ENCODE data around the gene KLLN.
"Not testable (repeated sequence)": the region's sequence is repeated elsewhere in the genome, so short reads cannot be mapped to it uniquely, and the experiment has no call there.

KLLN gene, protein sequence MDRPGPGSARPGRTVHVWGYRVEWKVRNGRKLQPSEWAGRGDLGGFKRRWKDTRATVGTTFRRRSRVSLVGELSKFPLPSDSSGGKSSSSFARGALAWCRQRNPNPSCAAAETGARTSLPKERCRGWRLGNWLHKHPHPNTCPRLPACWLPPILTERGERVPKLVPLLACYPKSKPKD

DNA sequence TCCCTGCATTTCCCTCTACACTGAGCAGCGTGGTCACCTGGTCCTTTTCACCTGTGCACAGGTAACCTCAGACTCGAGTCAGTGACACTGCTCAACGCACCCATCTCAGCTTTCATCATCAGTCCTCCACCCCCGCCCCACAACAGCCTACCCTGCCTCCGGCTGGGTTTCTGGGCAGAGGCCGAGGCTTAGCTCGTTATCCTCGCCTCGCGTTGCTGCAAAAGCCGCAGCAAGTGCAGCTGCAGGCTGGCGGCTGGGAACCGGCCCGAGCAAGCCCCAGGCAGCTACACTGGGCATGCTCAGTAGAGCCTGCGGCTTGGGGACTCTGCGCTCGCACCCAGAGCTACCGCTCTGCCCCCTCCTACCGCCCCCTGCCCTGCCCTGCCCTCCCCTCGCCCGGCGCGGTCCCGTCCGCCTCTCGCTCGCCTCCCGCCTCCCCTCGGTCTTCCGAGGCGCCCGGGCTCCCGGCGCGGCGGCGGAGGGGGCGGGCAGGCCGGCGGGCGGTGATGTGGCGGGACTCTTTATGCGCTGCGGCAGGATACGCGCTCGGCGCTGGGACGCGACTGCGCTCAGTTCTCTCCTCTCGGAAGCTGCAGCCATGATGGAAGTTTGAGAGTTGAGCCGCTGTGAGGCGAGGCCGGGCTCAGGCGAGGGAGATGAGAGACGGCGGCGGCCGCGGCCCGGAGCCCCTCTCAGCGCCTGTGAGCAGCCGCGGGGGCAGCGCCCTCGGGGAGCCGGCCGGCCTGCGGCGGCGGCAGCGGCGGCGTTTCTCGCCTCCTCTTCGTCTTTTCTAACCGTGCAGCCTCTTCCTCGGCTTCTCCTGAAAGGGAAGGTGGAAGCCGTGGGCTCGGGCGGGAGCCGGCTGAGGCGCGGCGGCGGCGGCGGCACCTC is at the start of gene KLLN, which contains the start of gene PTEN:
Gene KLLN, minus strand, starts transcription at position 481 of the 891 bp plus-strand sequence. CDS start 1,046 bp downstream, outside the sequence.
Gene PTEN, plus strand, starts transcription at position 573 of the 891 bp plus-strand sequence. CDS start 845 bp downstream, outside the sequence.
- DNase-seq (ENCODE audit: low read depth in 2 of 2) = peak; percentile 39 to 62

DNA sequence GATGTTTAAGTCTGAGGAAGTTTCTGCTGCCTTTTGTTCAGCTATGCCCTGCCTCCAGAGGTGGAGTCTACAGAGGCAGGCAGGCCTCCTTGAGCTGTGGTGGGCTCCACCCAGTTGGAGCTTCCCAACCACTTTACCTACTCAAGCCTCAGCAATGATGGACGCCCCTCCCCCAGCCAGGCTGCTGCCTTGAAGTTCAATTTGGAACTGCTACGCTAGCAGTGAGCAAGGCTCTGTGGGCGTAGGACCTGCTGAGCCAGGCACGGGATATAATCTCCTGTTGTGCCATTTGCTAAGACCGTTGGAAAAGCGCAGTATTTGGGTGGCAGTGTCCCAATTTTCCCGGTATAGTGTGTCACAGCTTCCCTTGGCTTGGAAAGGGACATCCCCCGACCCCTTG is 40.1 kb upstream of the KLLN start:
- not testable (repeated sequence) for DNase-seq (ENCODE audit: low read depth in 2 of 2)

DNA sequence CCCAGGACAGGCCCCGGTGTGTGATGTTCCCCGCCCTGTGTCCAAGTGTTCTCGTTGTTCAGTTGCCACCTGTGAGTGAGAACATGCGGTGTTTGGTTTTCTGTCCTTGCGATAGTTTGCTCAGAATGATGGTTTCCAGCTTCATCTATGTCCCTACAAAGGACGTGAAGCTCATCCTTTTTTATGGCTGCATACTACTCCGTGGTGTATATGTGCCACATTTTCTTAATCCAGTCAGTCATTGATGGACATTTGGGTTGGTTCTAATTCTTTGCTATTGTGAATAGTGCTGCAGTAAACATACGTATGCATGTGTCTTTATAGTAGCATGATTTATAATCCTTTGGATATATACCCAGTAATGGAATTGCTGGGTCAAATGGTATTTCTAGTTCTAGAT is 34.6 kb upstream of the KLLN start:
- not testable (repeated sequence) for DNase-seq (ENCODE audit: low read depth in 2 of 2)

DNA sequence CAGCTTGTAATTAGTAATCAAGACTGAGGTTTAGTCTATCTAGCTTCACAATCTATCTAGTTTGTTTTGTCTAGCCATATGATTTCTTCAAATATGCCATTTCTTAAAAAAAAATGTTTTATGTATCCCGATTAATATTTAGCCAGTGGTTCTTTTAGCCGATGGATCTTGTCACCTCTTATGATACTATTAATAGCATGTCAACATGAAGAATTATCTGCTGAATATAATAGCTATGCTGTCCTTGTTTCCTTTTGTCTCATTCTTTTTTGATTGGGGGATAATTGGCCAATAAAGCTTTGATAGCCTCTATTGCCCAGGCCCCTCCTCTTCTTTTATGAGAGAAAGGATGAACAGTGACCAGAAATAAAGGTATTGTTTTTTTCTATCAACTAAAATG is 32.9 kb upstream of the KLLN start:
- DNase-seq (ENCODE audit: low read depth in 2 of 2) = no peak

DNA sequence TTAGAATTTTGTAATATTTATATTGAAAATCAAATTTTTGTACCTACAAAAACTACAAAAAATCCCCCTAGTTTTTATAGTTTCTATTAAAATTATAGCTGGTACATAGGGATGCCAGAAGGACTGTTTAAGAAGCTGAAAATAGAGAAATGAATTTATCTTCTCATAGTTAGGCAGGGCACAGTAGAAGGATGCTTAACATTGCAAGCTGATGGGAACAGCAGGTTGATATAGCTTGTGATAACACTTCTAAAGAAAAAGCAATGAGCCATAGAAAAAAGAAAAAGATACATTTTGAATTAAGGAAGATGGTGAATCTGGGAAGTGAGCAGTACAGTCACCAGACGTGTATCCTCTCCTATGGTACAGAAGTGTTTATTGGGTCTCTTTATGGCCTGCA is 32.1 kb upstream of the KLLN start:
- DNase-seq (ENCODE audit: low read depth in 2 of 2) = no peak

DNA sequence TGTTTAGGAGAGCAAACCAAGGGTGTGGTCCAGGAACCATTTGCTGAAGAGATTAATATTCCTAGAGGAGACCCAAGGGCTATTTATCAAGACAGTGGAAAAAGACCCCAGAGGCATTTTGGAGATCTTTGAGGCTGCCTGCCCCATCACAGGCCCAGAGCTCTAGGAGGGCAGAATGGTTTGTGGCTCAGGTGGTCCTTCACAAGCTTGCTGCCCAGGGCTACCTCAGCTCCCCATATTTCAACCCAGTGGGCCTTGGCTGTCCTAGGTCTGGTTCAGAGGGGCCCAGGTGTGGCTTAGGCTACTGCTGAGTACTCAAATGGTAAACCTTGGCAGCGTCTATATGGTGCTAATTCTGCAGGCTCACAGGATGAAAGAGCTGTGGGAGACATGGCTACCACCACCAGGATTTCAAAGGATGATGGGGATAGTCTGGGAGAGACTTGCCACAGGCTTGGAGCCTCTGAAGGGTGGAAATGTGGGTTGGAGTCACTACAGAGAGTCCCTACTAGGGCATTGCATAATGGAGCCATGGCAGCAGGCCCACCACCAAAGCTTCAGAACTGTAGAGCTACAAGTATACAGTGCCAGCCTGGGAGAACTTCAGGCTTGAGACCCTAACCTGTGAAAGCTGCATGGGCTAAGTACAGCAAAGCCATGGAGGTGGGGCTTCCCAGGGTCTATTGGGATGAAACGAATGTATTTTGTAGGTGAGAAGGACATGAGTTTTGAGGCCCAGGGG is 24.4 kb upstream of the KLLN start:
- DNase-seq (ENCODE audit: low read depth in 2 of 2) = no peak

DNA sequence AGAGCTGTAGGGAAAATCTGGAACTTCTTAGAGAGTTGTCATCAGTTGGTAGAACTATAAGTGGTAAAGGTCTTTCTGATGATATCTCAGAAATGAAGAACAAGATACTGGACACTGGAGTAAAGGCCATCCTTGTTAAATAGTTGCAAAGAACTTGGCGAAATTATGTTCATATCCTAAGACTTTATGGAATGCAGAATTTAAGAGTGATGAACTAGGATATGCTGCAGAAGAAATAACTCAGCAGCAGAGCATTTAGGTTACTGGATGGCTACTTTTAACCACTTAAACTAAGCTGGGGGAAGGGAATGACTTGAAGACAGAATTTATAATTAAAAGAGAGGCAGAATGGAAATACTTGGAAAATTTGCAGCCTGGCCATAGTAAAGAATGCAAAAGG is 23.8 kb upstream of the KLLN start:
- DNase-seq (ENCODE audit: low read depth in 2 of 2) = no peak

DNA sequence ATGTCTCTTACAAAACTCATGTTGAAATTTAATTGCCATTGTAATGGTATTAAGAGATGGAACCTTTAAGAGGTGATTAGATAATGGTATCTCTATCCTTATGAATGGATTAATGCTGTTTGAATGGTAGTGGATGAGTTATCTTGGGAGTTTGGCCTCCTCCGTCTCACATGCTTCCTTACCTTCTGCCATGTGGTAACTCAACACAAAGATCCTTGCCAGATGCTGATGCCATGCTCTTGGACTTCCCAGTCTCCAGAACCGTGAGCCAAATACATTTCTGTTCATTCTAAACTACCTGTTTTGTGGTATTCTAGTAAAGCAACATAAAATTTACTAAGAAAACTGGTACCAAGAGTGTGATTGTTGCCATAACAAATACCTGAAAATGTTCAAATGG is 23.3 kb upstream of the KLLN start:
- DNase-seq (ENCODE audit: low read depth in 2 of 2) = no peak

DNA sequence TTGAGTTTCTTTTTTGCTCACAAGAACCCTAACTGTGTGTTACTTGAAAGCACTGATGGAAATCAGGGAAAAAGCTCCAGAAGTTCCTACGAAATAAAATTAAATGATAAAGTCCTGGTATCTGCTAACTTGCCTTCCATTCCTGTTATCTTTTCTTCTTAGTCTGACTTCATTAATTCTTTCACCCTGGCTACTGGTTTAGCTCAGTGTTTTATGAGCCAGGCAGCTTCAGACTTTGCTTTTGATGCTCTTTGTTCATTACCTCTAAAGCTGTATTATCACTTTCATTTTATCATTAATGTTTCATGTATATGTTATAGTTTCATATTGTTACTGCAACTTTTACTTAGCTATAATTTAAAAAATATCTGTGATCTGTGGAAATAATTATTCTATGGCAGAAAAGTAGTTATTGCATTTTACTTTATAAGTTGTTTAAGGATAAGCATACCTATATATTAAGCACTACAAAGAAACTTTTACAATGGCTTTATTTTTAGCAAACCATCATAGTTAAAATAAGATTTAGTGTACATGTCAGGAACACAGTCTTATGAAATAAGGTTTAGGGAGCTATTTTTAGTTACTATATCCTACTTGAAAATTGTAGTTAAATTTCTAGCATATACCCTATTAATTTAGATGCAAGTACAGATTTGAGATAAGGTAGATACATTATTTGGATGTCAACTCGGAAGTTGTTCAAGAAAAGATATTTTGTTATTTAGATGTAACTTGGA is 19.4 kb upstream of the KLLN start:
- no peak for DNase-seq (ENCODE audit: low read depth in 2 of 2)

DNA sequence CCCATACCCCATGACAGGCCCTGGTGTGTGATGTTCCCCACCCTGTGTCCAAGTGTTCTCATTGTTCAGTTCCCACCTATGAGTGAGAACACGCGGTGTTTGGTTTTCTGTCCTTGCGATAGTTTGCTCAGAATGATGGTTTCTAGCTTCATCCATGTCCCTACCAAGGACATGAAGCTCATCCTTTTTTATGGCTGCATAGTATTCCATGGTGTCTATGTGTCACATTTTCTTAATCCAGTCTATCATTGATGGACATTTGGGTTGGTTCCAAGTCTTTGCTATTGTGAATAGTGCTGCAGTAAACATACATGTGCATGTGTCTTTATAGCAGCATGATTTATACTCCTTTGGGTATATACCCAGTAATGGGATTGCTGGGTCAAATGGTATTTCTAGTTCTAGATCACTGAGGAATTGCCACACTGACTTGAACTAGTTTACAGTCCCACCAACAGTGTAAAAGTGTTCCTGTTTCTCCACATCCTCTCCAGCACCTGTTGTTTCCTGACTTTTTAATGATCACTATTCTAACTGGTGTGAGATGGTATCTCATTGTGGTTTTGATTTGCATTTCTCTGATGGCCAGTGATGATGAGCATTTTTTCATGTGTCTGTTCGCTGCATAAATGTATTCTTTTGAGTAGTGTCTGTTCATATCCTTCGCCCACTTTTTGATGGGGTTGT is 18.2 kb upstream of the KLLN start:
- DNase-seq (ENCODE audit: low read depth in 2 of 2) = not testable (repeated sequence)

DNA sequence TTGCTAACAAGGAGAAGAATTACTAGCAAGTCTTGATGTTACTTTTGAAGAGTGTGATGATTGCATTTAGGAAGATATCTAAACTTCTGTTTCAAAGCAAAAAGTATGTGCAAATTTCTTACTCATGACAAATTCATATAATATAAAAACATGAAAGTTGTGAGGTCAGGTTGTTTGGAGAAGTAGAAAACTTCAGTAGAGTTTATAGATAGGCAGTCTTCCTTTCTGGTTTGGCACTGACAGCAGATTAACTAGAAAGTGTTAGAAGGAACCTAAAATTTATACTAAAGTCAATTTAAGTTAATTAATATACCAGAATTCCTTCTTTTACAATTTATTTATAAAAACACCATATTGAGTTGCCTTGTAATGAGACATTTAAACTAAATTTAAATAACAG is 17.0 kb upstream of the KLLN start:
- no peak for DNase-seq (ENCODE audit: low read depth in 2 of 2)

DNA sequence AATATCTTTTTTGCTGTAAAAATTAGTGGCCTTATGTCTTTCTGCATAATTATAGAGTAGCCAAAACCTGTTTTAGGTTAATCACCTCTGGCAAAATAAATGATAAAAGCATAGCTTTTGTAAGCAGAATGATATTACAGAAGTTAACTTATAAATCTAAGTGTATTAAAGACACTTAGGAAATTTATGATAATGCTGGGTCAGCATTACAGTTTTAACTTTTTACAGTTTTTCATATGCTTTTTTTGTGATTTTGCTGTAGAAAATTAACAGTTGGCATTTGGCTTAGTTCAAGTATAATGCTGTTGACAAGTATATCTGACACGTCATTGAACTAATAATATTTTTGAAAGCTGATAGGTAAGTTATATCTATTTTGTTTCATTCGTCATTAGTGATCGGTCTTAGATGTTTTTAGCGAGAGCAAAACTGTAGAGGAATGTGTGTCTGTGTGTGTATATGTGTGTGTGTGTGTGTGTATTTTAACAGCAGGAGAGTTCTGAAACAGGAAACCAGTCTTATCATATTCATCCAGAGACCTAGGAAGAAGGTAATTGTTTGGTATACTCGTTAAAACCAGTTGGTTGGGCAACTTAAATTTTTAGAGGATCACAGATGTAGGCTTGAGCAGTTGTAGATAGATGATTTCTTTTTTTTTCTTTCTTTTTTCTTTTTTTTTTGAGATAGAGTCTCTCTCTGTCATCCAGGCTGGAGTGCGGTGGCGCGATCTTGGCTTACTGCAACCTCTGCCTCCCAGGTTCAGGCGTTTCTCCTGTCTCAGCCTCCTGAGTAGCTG is 15.5 kb upstream of the KLLN start:
- no peak for DNase-seq (ENCODE audit: low read depth in 2 of 2)

DNA sequence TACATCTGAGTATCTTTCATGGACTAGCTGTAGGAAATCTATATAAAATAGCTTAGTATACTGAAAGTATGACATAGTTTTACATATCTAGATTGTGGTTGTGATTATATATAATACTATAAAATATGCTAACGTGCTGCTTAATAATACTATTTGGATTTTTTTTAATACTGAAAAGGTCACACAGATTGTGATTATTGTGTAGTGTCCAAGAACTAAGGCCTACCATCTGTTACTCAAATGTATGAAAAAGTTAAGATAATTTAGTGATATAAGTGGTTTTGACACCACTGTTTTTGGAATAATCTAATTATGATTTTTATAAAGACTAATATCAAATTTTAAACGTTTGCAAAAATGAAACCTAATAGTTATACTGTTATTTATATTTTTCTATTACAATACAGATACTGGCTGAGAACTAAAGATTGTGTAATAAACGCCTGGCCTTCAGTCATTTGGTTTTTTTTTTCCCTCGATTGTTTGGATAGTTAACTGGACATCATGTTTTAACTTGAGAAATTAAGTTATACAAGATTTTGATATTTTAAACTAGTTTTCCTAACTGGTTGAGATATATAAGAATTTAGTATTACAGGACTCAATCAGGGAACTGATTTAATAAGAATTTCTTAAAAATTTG is 12.7 kb upstream of the KLLN start:
- DNase-seq (ENCODE audit: low read depth in 2 of 2) = no peak

DNA sequence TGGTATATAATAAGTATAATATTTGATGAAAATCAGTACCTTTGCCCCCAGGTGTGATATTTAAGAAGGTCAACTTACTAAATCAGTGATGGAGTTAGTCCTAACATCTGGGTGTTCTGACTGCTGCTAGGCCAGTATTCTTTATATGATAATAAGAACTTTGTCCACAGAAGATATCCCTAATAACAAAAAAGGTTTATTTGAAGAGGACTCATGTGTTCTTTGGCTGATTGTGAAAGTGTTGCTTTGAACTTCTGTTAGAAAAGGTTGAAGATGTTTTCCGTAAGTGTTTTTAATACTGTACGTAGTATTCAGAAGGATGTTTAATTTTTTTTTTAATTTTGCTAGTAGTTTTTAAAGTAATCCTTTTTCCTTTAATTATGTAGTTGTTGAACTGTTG is 10.3 kb upstream of the KLLN start:
- no peak for DNase-seq (ENCODE audit: low read depth in 2 of 2)

DNA sequence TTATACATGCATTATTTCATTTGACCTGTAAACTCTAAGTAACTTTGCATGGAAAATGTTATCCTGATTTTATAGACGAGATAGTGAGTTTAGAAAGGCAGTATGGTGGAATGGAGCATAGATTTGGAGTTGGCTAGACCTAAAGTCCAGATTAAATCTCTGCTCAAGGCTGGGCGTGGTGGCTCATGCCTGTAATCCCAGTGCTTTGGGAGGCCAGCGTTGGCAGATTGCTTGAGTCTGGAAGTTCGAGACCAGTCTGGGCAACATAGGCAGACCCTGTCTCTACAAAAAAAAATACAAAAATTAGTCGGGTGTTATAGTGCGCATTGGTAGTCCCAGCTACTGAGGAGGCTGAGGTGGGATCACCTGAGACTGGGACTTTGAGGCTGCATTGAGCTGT is 9.5 kb upstream of the KLLN start:
- no peak for DNase-seq (ENCODE audit: low read depth in 2 of 2)

DNA sequence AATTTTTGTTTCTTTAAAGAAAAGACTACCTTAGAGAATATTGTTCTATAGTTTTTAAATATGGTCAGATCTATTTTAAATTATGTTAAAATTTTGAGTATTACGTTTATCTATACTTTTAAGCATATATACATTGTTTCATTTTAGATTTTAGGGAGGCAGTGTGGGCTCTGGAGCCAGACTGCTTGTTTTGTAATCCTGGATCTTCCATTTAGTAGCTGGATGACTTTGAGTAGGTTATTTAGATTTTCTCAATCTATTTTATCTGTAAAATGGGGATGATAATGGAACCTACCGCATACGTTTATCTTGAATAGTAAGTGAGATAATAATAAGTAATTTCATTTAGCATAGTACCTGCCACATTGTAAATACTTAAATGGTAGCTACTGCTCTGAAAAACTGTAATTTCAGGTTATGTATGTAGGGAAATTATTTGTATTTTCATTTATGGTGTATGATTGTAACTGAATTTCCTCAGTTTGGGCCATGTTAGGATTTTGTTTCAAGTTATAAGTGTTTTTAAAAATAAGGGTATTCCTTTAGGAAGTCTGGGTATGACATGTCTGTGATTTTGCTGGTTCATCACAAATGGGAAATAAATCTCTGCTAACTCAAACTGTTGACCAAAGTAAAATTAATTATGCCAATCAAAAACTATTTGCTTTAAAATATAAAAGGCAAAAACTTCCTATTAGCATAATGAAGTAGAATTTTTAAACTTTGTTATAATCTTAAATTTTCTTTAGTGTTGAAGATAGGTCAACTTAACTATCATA is 6.6 kb upstream of the KLLN start:
- no peak for DNase-seq (ENCODE audit: low read depth in 2 of 2)

DNA sequence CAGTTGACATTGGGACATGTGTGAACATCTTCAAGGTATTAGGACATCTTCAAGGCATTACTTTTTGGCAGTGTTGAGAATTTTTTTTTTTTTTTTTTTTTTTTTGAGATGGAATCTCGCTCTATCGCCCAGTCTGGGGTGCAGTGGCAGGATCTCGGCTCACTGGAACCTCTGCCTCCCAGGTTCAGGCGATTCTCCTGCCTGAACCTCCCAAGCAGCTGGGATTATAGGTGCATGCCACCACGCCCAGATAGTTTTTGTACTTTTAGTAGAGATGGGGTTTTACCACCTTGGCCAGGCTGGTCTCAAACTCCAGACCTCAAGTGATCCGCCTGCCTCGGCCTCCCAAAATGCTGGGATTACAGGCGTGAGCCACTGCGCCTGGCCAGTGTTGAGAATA is 5.8 kb upstream of the KLLN start:
- not testable (repeated sequence) for DNase-seq (ENCODE audit: low read depth in 2 of 2)

DNA sequence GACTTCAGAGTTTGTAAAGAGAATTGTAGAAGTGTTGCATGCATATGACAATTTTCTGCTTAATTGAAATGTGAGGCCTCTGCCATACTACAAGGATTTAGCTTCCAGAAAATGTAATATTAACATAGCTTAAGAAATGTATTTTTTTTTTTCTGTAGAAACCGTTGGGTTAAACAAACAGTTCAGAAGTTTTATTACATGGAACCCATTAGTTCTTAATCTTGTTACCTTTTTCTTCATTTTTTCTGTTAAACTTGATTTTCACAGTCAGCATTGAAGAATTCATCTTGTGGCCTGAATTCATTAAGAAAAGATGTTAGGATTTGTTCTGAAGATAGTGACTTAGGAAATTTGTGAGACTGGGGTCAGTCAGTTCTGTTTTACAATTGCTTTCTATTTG is 4.9 kb upstream of the KLLN start:
- no peak for DNase-seq (ENCODE audit: low read depth in 2 of 2)

DNA sequence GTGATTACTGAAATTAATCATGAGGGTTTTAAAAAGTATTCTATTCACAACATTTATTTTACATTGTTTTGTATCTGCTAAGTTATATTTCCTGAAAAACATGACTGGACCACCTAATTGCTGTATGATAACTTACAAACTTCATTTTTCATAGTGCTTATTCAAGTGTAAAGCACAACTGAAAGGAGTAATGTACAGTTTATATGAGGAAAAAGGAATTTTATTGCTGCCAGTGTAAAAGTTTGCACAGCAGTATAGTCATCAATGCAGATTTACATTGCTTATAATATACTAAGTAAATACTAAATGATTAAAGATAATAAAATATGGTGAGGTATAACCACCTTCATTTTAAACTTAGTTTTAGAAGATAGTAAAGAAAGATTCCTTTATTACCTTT is 4.1 kb upstream of the KLLN start:
- DNase-seq (ENCODE audit: low read depth in 2 of 2) = no peak

Measured in stimulated activated CD4-positive, alpha-beta T cell treated with anti-CD3 and anti-CD28 coated beads, Interleukin-1b, Interleukin-23, amount 100 ng/mL, for 1 hour (primary cell).